ENCODE data around the gene KLHDC4.
"Not testable (repeated sequence)": the region's sequence is repeated elsewhere in the genome, so short reads cannot be mapped to it uniquely, and the experiment has no call there.

The KLHDC4 gene

GRCh38 chr16:87681051-87681602 lies 84.7 kb downstream of the KLHDC4 start:
- DNase-seq, result not testable (repeated sequence)

GRCh38 chr16:87680272-87680644 lies 85.5 kb downstream of the KLHDC4 start:
- DNase-seq, result no peak

- no peak for DNase-seq
Measured at GRCh38 chr16:87679593-87680271, 86.1 kb downstream of the KLHDC4 start.

GRCh38 chr16:87678618-87679017 lies 87.2 kb downstream of the KLHDC4 start:
- no peak for DNase-seq

- no peak for DNase-seq
Measured at GRCh38 chr16:87677830-87678229, 88.0 kb downstream of the KLHDC4 start.

- no peak for DNase-seq
Measured at GRCh38 chr16:87675111-87675719, 90.6 kb downstream of the KLHDC4 start.

GRCh38 chr16:87674419-87674818 lies 91.4 kb downstream of the KLHDC4 start:
- DNase-seq, result no peak

GRCh38 chr16:87671715-87672270 lies 94.0 kb downstream of the KLHDC4 start:
- DNase-seq, result no peak

- DNase-seq, result no peak
Measured at GRCh38 chr16:87671221-87671620, 94.6 kb downstream of the KLHDC4 start.

- no peak for DNase-seq
Measured at GRCh38 chr16:87669672-87670071, 96.1 kb downstream of the KLHDC4 start.

- DNase-seq, result no peak
Measured at GRCh38 chr16:87667946-87668345, 97.8 kb downstream of the KLHDC4 start.

GRCh38 chr16:87667443-87667842 lies 98.3 kb downstream of the KLHDC4 start:
- DNase-seq, result no peak

- DNase-seq, result no peak
Measured at GRCh38 chr16:87666919-87667318, 98.9 kb downstream of the KLHDC4 start.

GRCh38 chr16:87665193-87665592 lies 100.6 kb downstream of the KLHDC4 start:
- no peak for DNase-seq

- no peak for DNase-seq
Measured at GRCh38 chr16:87664792-87665191, 101.0 kb downstream of the KLHDC4 start.

GRCh38 chr16:87662254-87663204 lies 103.3 kb downstream of the KLHDC4 start:
- no peak for DNase-seq

- peak; percentile 28 for DNase-seq
Measured at GRCh38 chr16:87661561-87661960, 104.2 kb downstream of the KLHDC4 start.

- no peak for DNase-seq
Measured at GRCh38 chr16:87658564-87659225, 107.1 kb downstream of the KLHDC4 start.

Data from CD4-positive, alpha-beta T cell treated with Interleukin-21 for 1 hour (primary cell).